ENCODE results near the gene SEBOX. TPM values are rescaled to one million over a fixed set of nuclear protein-coding genes. Genes with fewer than 3 reads are reported as not detected.

Gene SEBOX
- total RNA-seq, 5 donors from 2014 or later (not counting 1 experiment from before 2014, with no cell fraction given): not detected

DNA sequence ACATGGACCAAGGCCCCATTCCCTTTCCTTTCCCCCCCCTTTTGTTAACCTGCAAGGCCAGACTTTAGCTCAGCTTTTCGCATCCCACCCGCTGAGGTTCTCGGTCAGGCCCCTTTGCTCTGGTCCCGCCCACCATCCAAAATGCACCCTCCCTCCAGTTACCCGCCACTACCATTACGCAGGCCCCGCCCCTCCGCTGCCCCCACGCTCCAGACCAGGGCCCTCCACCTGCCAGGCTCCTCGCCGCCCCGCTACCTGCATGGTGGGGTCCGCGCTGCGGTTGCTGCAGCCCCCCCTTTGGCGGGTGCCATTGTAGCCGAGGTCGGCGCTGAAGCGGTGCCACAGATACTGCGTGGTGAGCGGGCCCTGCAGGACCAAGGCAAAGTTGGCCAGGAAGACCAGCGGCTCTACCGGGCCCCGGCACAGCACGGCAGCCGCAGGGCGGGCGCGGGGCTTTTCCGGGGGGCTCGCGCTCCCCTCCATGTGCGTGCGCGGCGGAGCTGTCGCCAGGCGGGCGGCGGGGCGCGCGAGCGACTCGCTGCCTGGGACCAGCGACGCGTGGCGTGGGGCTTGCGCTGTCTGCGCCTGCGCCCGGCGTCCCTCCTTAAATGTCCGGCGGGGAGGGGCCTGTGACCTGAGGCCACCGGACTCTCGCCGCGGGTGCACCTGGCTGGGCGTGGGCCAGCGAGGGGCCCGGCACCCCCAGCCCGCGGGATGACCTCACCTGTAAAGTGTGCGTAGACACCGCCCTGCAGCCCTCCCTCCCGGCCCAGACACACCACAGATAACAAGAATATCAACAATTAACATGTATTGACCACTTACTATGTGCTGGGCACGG, 40.9 kb upstream of the SEBOX start, which contains the start of gene SLC46A1:
Gene SLC46A1, minus strand, starts transcription at position 581 of the 841 bp plus-strand sequence. Its CDS starts 98 bp downstream, at position 483.
- H3K36me3 ChIP-seq (ENCODE audit: control insufficient read depth in 2 of 2, extremely low read depth in 1 of 2, insufficient read depth in 1 of 2, low read length in 1 of 2): no peaks in the 10 kb centered on the region
- ATAC-seq (replicated peaks in 1 of 4) (peak; percentile 73 to 79 (median 74)), DNase-seq (peak in 13 of 35 experiments; percentile 4 to 34 (median 27))
- Mint-ChIP-seq H3K27ac (peak within 1 kb of the TSS in 1 of 2 donors; percentile 5), H3K9me3 (no peaks in the 10 kb centered on the region), H3K4me3 (peak within 1 kb of the TSS; percentile 74 to 76 (median 75)), H3K27me3 (peaks cover 13 to 15% of the 10 kb centered on the region in 2 donors), H3K36me3 (no peaks in the 10 kb centered on the region), H3K4me1 (peaks cover 5 to 16% (median 12%) of the 10 kb centered on the region in 3 donors)
- H3K4me1 ChIP-seq (ENCODE audit: control insufficient read depth in 1 of 2, extremely low read depth in 1 of 2, insufficient read depth in 2 of 2, low read length in 2 of 2): peaks cover 0 to 16% of the 10 kb centered on the region in 2 experiments
- peak within 1 kb of the TSS; percentile 44 to 55 for H3K4me3 ChIP-seq (ENCODE audit: control insufficient read depth in 1 of 2, extremely low read depth in 1 of 2, low read length in 1 of 2)
- no peaks in the 10 kb centered on the region for H3K9me3 ChIP-seq
- H3K27ac ChIP-seq (ENCODE audit: low read length): no peak within 1 kb of the TSS
- 2% methylated on average over 67 of the region's 70 CpGs for WGBS (ENCODE audit: insufficient coverage)
- ChIA-PET POLR2A (no interaction called here), CTCF (no interaction called here)
- H3K27me3 ChIP-seq (replicated peaks in 1 of 2; ENCODE audit: control insufficient read depth in 2 of 2, extremely low read depth in 1 of 2, insufficient read depth in 2 of 2, low read length in 1 of 2): peaks cover 0 to 20% of the 10 kb centered on the region in 2 experiments

GRCh38 chr17:28404812-28405570, 40.0 kb upstream of the SEBOX start:
- Histone ChIP-seq H3K27me3 (replicated peaks in 1 of 2; ENCODE audit: control insufficient read depth in 2 of 2, extremely low read depth in 1 of 2, insufficient read depth in 2 of 2, low read length in 1 of 2) (peaks cover 0 to 20% of the 10 kb centered on the region in 2 experiments), H3K27ac (ENCODE audit: low read length) (no peak overlapping the region), H3K9me3 (no peaks in the 10 kb centered on the region), H3K4me3 (ENCODE audit: control insufficient read depth in 1 of 2, extremely low read depth in 1 of 2, low read length in 1 of 2) (peak overlapping the region in 1 of 2 donors; percentile 55), H3K36me3 (ENCODE audit: control insufficient read depth in 2 of 2, extremely low read depth in 1 of 2, insufficient read depth in 1 of 2, low read length in 1 of 2) (no peaks in the 10 kb centered on the region), H3K4me1 (ENCODE audit: control insufficient read depth in 1 of 2, extremely low read depth in 1 of 2, insufficient read depth in 2 of 2, low read length in 2 of 2) (peaks cover 0 to 16% of the 10 kb centered on the region in 2 experiments)
- 94% methylated on average over 23 of the region's 33 CpGs for WGBS (ENCODE audit: insufficient coverage)
- peak overlapping the region; percentile 68 to 75 (median 72) for H3K4me3 Mint-ChIP-seq
- CTCF ChIA-PET: interaction anchor here in 1 of 2 donors (0.5 kb wide), 1 partner anchor 13 kb away, joined by 3 read pairs; no protein-coding TSS in a partner anchor
- H3K9me3 Mint-ChIP-seq: no peaks in the 10 kb centered on the region
- no peak for ATAC-seq (replicated peaks in 1 of 4)
- H3K4me1 Mint-ChIP-seq: peaks cover 5 to 16% (median 12%) of the 10 kb centered on the region in 3 donors
- no peak for DNase-seq
- no peak overlapping the region for H3K27ac Mint-ChIP-seq
- H3K36me3 Mint-ChIP-seq: no peaks in the 10 kb centered on the region
- POLR2A ChIA-PET: no interaction called here
- peaks cover 11 to 15% of the 10 kb centered on the region in 2 donors for H3K27me3 Mint-ChIP-seq

DNA sequence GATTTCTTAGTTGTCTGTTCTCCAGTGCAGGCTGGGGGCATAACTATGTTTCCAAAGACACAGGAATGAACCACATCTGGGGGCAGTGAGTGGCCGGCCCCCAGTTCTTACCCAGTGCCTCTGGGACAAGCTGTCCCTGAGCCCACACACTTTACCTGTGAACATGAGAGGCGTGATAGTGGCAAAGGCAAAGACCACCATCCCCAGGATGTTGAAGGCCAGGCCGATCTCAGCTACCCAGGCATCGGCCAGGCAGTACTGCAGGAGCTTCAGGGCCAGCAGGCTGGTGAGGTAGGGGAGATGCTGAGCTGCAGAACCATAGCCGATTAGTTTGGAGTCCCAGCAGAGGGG, 39.4 kb upstream of the SEBOX start:
- Histone ChIP-seq H3K4me3 (ENCODE audit: control insufficient read depth in 1 of 2, extremely low read depth in 1 of 2, low read length in 1 of 2) (no peak overlapping the region), H3K27ac (ENCODE audit: low read length) (no peak overlapping the region), H3K4me1 (ENCODE audit: control insufficient read depth in 1 of 2, extremely low read depth in 1 of 2, insufficient read depth in 2 of 2, low read length in 2 of 2) (peaks cover 0 to 16% of the 10 kb centered on the region in 2 experiments), H3K36me3 (ENCODE audit: control insufficient read depth in 2 of 2, extremely low read depth in 1 of 2, insufficient read depth in 1 of 2, low read length in 1 of 2) (no peaks in the 10 kb centered on the region), H3K9me3 (no peaks in the 10 kb centered on the region), H3K27me3 (replicated peaks in 1 of 2; ENCODE audit: control insufficient read depth in 2 of 2, extremely low read depth in 1 of 2, insufficient read depth in 2 of 2, low read length in 1 of 2) (peaks cover 0 to 20% of the 10 kb centered on the region in 2 experiments)
- H3K9me3 Mint-ChIP-seq: no peaks in the 10 kb centered on the region
- H3K36me3 Mint-ChIP-seq: no peaks in the 10 kb centered on the region
- H3K27me3 Mint-ChIP-seq: peaks cover 11 to 12% of the 10 kb centered on the region in 2 donors
- H3K4me1 Mint-ChIP-seq: peaks cover 5 to 16% (median 12%) of the 10 kb centered on the region in 3 donors
- ChIA-PET POLR2A (no interaction called here), CTCF (interaction anchor here in 1 of 2 donors (0.5 kb wide), 1 partner anchor 13 kb away, joined by 3 read pairs; no protein-coding TSS in a partner anchor)
- WGBS (ENCODE audit: insufficient coverage): 94% methylated on average over 5 of the region's 5 CpGs
- no peak for DNase-seq
- no peak overlapping the region for H3K27ac Mint-ChIP-seq
- no peak for ATAC-seq (replicated peaks in 1 of 4)
- H3K4me3 Mint-ChIP-seq: peak overlapping the region; percentile 47 to 75 (median 57)

DNA sequence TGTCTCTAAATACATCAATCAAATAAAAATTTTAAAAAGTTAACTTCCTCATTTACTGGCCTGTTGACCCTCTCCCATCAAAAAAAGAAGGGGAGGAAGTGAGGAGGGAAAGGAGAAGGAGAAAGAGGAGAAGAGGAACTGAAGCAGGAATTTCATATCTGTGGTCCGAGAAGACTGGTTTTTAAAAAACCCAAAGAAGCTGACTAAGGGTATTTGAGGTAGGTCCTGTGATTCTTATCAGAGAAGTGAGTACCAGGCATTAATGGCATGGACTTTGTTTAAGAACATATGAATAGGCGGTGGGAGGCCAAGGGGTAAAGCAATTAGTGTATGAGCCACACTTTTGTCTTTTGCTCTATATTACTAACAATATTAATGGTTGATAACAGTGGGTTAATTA, 39.0 kb upstream of the SEBOX start:
- Histone ChIP-seq H3K27me3 (replicated peaks in 1 of 2; ENCODE audit: control insufficient read depth in 2 of 2, extremely low read depth in 1 of 2, insufficient read depth in 2 of 2, low read length in 1 of 2) (peaks cover 0 to 20% of the 10 kb centered on the region in 2 experiments), H3K4me1 (ENCODE audit: control insufficient read depth in 1 of 2, extremely low read depth in 1 of 2, insufficient read depth in 2 of 2, low read length in 2 of 2) (peaks cover 0 to 16% of the 10 kb centered on the region in 2 experiments), H3K36me3 (ENCODE audit: control insufficient read depth in 2 of 2, extremely low read depth in 1 of 2, insufficient read depth in 1 of 2, low read length in 1 of 2) (no peaks in the 10 kb centered on the region), H3K4me3 (ENCODE audit: control insufficient read depth in 1 of 2, extremely low read depth in 1 of 2, low read length in 1 of 2) (no peak overlapping the region), H3K9me3 (no peaks in the 10 kb centered on the region), H3K27ac (ENCODE audit: low read length) (no peak overlapping the region)
- no peaks in the 10 kb centered on the region for H3K36me3 Mint-ChIP-seq
- H3K27me3 Mint-ChIP-seq: peaks cover 11% of the 10 kb centered on the region in 2 donors
- peak overlapping the region in 2 of 3 donors; percentile 57 to 75 for H3K4me3 Mint-ChIP-seq
- no peaks in the 10 kb centered on the region for H3K9me3 Mint-ChIP-seq
- CTCF ChIA-PET: no interaction called here
- POLR2A ChIA-PET: no interaction called here
- H3K4me1 Mint-ChIP-seq: peaks cover 5 to 16% (median 12%) of the 10 kb centered on the region in 3 donors
- no peak for ATAC-seq (replicated peaks in 1 of 4)
- DNase-seq: no peak
- no peak overlapping the region for H3K27ac Mint-ChIP-seq
- WGBS (ENCODE audit: insufficient coverage): 75% methylated on average over 1 of the region's 2 CpGs

DNA sequence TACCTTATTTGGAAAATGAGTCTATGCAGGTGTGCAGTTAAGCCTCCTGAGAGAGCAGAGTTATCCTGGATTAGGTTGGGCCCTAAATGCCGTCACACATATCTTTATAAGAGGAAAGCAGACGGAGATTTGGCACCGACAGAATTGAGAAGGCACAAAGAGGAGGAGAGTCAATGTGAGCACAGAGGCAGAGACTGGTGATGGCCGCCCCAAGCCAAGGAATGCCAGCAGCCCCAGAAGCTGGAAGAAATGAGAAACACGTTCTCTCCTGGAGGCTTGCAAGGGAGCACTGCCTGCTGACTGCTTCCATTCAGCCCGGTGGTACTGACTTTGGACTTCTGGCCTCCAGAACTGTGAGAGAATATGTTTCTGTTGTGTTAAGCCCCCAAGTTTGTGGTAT, 37.8 kb upstream of the SEBOX start:
- peaks cover 4% of the 10 kb centered on the region in 2 donors for H3K27me3 Mint-ChIP-seq
- H3K4me1 Mint-ChIP-seq: peaks cover 5 to 16% (median 12%) of the 10 kb centered on the region in 3 donors
- no peak overlapping the region for H3K4me3 ChIP-seq (ENCODE audit: control insufficient read depth in 1 of 2, extremely low read depth in 1 of 2, low read length in 1 of 2)
- H3K9me3 Mint-ChIP-seq: no peaks in the 10 kb centered on the region
- ChIA-PET POLR2A (no interaction called here), CTCF (no interaction called here)
- no peak overlapping the region for H3K4me3 Mint-ChIP-seq
- H3K27ac Mint-ChIP-seq: no peak overlapping the region
- H3K27me3 ChIP-seq (replicated peaks in 1 of 2; ENCODE audit: control insufficient read depth in 2 of 2, extremely low read depth in 1 of 2, insufficient read depth in 2 of 2, low read length in 1 of 2): peaks cover 0 to 16% of the 10 kb centered on the region in 2 experiments
- no peaks in the 10 kb centered on the region for H3K36me3 Mint-ChIP-seq
- H3K36me3 ChIP-seq (ENCODE audit: control insufficient read depth in 2 of 2, extremely low read depth in 1 of 2, insufficient read depth in 1 of 2, low read length in 1 of 2): no peaks in the 10 kb centered on the region
- peaks cover 0 to 16% of the 10 kb centered on the region in 2 experiments for H3K4me1 ChIP-seq (ENCODE audit: control insufficient read depth in 1 of 2, extremely low read depth in 1 of 2, insufficient read depth in 2 of 2, low read length in 2 of 2)
- H3K9me3 ChIP-seq: no peaks in the 10 kb centered on the region
- WGBS (ENCODE audit: insufficient coverage): 95% methylated on average over 5 of the region's 6 CpGs
- H3K27ac ChIP-seq (ENCODE audit: low read length): no peak overlapping the region
- ATAC-seq (replicated peaks in 1 of 4) (no peak), DNase-seq (no peak)

- peaks cover 0 to 9% of the 10 kb centered on the region in 2 experiments for H3K27me3 ChIP-seq (replicated peaks in 1 of 2; ENCODE audit: control insufficient read depth in 2 of 2, extremely low read depth in 1 of 2, insufficient read depth in 2 of 2, low read length in 1 of 2)
- peaks cover 5 to 16% (median 12%) of the 10 kb centered on the region in 3 donors for H3K4me1 Mint-ChIP-seq
- H3K27ac Mint-ChIP-seq: peak overlapping the region; percentile 27 to 58
- H3K36me3 Mint-ChIP-seq: peaks cover 2% of the 10 kb centered on the region
- H3K4me3 ChIP-seq (ENCODE audit: control insufficient read depth in 1 of 2, extremely low read depth in 1 of 2, low read length in 1 of 2): no peak overlapping the region
- WGBS (ENCODE audit: insufficient coverage): no CpG with 5 or more reads among the region's 3 CpGs
- no peaks in the 10 kb centered on the region for H3K9me3 Mint-ChIP-seq
- peaks cover 1 to 4% of the 10 kb centered on the region in 2 donors for H3K27me3 Mint-ChIP-seq
- ATAC-seq (replicated peaks in 1 of 4): no peak
- peaks cover 0 to 16% of the 10 kb centered on the region in 2 experiments for H3K4me1 ChIP-seq (ENCODE audit: control insufficient read depth in 1 of 2, extremely low read depth in 1 of 2, insufficient read depth in 2 of 2, low read length in 2 of 2)
- H3K36me3 ChIP-seq (ENCODE audit: control insufficient read depth in 2 of 2, extremely low read depth in 1 of 2, insufficient read depth in 1 of 2, low read length in 1 of 2): no peaks in the 10 kb centered on the region
- no peaks in the 10 kb centered on the region for H3K9me3 ChIP-seq
- H3K27ac ChIP-seq (ENCODE audit: low read length): no peak overlapping the region
- POLR2A ChIA-PET: no interaction called here
- no peak for DNase-seq
- no peak overlapping the region for H3K4me3 Mint-ChIP-seq
- CTCF ChIA-PET: no interaction called here
Measured at GRCh38 chr17:28402224-28402630, 37.2 kb upstream of the SEBOX start.

Data from T-cell (primary cell).